T-helper 1 cell treated with Interleukin-12 subunit alpha and Interleukin-12 subunit beta and Interleukin-4 antibody, amounts not matched to agents 30 μg/mL and 1 μg/mL, for 36 hours (primary cell): ENCODE results near the gene CFAP97D1.
A peak's percentile ranks its signal among the peaks of the same experiment; 100 is the strongest.
"Not testable (repeated sequence)": the region's sequence is repeated elsewhere in the genome, so short reads cannot be mapped to it uniquely, and the experiment has no call there.

Experiments used
- H3K27ac Mint-ChIP-seq: one replicate; pipeline ENCODE4 v1.8.0; 2021; ENCODE audit warnings: mild to moderate bottlenecking, mixed read lengths
- H3K27me3 Mint-ChIP-seq: one replicate; pipeline ENCODE4 v1.8.0; 2021; ENCODE audit warnings: low read depth, mixed read lengths
- H3K36me3 Mint-ChIP-seq: one replicate; pipeline ENCODE4 v1.8.0; 2021; ENCODE audit warnings: low read depth, mixed read lengths
- H3K4me1 Mint-ChIP-seq: one replicate; pipeline ENCODE4 v1.8.0; 2021; ENCODE audit warnings: low read depth, mixed read lengths
- H3K4me3 Mint-ChIP-seq: one replicate; pipeline ENCODE4 v1.8.0; 2021; ENCODE audit warnings: mild to moderate bottlenecking, moderate library complexity, mixed read lengths
- H3K9me3 Mint-ChIP-seq: one replicate; pipeline ENCODE4 v1.8.0; 2021; ENCODE audit warnings: mixed read lengths

CFAP97D1 gene

DNA sequence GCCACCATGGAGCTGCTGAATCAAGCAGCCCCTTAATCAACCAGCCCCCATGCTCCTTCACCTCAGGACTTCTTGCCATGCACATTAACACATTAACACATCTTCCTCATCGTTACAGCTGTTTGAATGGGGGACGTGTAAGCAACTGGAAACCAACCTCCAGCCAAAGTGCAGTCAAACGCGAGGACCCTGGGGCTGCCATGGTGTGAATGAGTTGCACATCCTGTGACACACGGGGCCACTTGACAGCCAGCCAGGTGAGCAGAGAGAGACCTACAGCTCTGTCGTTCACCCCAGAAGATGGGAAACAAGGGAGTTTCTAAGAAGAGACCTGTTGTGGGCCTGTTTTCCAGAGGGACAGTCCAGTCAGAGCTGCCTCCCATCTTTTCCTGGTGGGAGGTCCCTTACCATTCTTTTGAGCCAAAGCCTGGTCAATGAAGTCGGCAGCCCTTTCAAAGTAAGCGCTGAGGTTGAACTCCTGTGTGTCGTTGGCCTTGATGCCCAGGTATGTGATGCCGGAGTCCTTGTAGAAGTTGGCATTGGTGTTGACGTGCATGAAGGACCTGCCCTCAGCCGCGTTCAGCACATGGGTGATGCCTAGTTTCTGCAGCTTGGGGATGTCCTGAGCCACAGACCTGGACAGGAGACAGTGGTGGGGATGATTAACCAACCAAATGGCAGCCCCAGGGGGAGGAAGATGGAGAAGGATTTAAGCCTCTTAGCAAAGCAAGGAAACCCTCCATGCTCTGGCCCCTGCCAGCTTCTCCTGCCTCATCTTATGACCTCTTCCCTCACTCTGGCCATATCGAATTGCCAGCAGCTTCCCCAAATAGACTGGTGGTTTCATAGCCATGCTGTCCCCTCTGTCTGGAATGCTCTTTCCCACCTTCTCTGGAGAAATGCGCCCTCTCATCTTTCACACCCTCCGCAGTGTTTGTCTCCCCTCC lies 5.7 kb upstream of the CFAP97D1 start:
- Mint-ChIP-seq H3K36me3 (peaks cover 10% of the 10 kb centered on the region), H3K27me3 (peaks cover 5% of the 10 kb centered on the region), H3K4me3 (no peak overlapping the region), H3K4me1 (peaks cover 5% of the 10 kb centered on the region), H3K9me3 (no peaks in the 10 kb centered on the region), H3K27ac (no peak overlapping the region)

DNA sequence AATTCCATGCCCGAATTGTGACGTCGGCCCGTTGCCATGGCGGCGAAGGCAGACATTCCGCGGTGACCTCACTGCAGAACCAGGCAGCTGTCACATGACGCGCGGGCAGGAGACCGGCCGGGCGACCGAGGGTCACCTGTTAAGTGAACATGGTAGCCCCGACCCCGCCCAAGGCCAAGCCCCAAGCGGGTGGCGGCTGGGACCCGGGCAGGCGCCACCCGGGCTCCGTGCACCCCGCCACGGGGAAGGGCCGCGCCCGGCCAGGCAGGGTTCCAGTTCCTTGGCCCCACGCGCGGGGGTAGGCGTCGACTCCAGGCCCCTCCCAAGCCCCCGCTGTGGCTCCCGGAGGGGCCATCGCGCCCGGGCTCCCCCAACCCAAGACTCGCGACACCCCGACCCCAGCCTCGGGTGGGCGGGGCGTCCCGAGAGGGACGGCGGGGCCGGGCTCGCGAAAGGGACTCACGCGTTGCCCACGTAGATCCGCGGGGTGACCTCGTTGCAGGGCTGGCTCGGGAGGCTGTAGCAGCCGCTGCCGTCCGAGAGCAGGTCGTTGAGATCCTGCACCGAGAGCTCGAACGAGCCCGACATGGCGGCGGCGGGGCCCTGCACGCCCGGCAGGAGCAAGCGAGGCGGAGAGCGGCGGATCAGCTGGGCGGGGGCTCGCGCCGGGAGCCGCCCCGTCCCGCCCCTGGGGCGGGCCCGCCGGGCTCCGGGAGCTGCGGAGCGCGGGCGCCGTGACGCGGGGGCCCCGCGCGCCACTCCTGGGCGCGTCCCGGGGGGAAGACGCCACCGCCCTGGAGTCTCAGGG lies 1.7 kb upstream of the CFAP97D1 start, which contains the start of gene DUSP3:
Gene DUSP3 (minus strand): TSS at position 641 of the 808 bp plus-strand sequence. CDS start 53 bp downstream, at position 588.
- Mint-ChIP-seq H3K4me1 (peaks cover 7% of the 10 kb centered on the region), H3K27me3 (peaks cover 43% of the 10 kb centered on the region), H3K9me3 (no peaks in the 10 kb centered on the region), H3K36me3 (peaks cover 2% of the 10 kb centered on the region), H3K27ac (no peak within 1 kb of the TSS), H3K4me3 (peak within 1 kb of the TSS; percentile 85)

DNA sequence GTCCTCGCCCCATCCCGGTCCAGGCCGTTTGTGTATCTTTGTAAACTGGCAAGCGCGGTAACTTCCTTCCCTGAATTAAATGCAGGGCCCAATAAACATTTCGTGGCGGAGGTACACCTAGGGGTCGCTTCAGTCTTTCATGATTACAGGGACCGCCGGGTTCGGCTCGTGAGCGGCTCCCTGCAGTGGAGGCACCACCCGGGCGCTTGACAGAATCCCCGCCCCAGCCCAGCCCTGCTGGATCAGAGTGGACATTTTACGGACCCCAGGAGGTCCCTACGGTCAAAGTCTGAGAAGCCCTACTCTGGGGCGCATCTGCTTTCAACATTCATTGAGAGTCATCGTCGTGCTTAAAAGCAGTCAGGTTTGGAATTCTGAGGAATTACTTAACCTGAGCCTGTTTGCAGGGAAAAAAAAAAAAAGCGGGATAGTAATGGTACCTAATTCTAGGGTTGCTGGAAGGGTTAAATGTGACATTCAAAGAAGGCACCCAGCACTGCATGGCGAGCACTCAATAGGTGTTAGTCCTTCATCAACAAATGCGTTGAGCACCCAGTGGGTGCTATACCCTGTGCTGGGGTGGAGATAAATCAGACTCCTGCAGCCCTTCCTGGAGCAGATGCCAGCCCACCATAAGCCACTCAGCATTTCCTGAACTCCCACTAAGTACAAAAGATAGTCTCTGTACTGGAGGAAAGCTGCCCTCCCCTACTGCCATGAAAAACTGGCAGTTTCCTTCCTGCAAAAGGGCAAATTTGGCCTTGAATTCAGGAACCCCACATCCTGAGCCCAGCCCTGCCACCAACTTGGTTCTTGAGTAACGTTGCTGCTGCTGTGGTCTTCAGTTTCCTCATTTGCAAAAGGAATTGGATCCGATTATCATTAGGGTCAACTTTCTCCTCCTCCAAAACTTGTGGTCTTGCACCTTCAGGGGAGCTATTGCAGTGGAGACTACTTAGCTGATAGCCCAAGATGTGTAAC lies 800 bp upstream of the CFAP97D1 start:
- Mint-ChIP-seq H3K27me3 (peaks cover 52% of the 10 kb centered on the region), H3K4me1 (peaks cover 7% of the 10 kb centered on the region), H3K9me3 (no peaks in the 10 kb centered on the region), H3K27ac (no peak overlapping the region), H3K36me3 (peaks cover 2% of the 10 kb centered on the region), H3K4me3 (peak overlapping the region; percentile 57)

DNA sequence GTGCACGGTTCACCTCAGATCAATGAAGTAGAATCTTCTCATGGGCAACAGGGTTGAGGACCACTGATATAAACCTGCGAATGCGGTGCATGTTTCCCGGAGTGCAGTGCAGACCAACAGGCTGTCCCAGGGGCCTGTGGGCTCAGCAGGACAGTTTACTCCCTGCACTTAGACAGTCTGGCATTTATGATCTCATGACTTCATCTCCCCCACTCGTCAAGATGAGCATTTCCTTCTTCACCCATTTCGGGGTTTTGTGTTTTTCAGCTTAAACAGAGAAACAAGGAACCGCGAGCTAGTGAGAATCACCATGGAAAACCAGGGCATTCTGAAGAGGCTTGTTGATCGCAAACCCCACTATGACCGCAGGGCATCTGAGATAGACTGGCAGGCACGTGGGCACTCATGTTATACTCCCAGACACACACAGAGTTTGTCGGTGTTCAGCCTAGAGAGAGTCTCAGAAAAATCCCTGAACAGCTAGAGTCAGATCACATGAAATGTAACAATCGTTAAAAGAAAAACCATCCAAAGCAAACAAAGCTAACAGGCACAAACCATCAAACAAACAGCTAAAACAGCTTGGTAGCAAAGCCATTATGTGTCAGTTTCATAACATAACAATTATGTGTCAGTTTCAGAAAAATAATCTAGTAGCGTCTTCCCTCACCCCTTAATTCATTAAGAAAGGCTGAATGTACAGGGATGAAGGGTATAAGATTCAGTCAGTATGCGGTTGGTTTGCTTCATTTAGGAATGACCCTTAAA lies 2.9 kb downstream of the CFAP97D1 start:
- no peaks in the 10 kb centered on the region for H3K36me3 Mint-ChIP-seq
- H3K27me3 Mint-ChIP-seq: peaks cover 71% of the 10 kb centered on the region
- no peak overlapping the region for H3K27ac Mint-ChIP-seq
- no peaks in the 10 kb centered on the region for H3K9me3 Mint-ChIP-seq
- peaks cover 5% of the 10 kb centered on the region for H3K4me1 Mint-ChIP-seq
- H3K4me3 Mint-ChIP-seq: no peak overlapping the region

DNA sequence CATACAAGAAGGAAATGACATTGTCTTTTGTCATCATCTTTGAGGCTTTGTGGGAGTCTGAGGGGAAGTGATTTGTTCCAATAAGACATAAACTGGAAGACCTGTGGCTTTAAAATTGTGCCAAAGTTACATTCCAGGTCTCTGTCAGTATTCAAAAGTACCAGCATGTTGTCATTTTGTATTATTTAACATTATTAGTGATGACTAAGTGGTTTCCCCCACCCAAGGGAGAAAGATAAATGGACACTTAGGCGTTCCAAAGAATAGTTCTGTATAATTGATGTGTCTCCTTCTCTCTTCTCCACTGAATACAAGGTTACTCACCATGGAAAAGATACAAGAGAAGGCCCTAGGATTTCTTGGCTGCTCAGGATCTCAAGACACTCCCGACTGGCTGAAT lies 3.8 kb downstream of the CFAP97D1 start:
- peaks cover 5% of the 10 kb centered on the region for H3K4me1 Mint-ChIP-seq
- H3K9me3 Mint-ChIP-seq: no peaks in the 10 kb centered on the region
- H3K27ac Mint-ChIP-seq: no peak overlapping the region
- no peaks in the 10 kb centered on the region for H3K36me3 Mint-ChIP-seq
- H3K27me3 Mint-ChIP-seq: peaks cover 79% of the 10 kb centered on the region
- no peak overlapping the region for H3K4me3 Mint-ChIP-seq

DNA sequence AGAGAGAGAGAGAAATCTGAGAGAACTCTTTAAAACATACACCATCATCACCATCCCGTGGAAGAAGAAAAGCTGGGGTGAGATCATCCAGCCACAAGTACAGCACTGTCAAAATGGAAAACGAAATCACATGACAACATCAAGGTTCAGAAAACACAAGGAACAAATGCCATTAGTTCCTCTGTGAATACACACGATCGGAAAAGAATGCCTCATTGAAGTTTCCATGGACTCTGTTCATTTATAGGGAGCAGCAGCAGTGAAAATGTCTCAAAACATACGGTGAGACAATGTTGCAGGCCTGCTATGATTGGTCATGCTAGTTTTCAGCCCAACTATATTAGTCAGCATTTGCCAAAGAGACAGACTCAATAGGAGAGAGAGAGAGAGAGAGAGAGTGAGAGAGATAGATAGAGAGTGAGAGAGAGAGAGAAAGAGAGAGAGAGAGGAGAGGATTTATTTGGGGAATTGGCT lies 4.4 kb downstream of the CFAP97D1 start:
- Mint-ChIP-seq H3K9me3 (no peaks in the 10 kb centered on the region), H3K4me3 (no peak overlapping the region), H3K27me3 (peaks cover 74% of the 10 kb centered on the region), H3K36me3 (no peaks in the 10 kb centered on the region), H3K27ac (no peak overlapping the region), H3K4me1 (peaks cover 2% of the 10 kb centered on the region)

DNA sequence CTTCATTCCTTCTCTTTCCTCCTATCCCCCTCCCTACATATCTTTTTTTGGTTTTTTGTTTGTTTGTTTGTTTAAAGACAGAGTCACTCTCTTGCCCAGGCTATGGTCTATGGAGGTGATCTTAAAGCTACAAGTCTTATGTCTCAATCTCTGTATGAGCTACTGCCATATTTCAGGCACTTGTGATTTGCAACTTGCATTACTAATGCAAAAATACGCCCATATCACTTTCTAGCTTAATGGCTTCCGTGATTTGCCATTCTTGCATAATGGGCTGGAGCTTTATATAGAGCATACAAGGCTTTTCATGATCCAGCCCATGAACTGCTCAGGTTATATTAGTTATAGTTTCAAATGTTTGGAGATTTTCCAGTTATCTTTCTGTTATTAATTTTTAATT lies 7.5 kb downstream of the CFAP97D1 start:
- no peak overlapping the region for H3K27ac Mint-ChIP-seq
- H3K4me1 Mint-ChIP-seq: no peaks in the 10 kb centered on the region
- H3K4me3 Mint-ChIP-seq: no peak overlapping the region
- no peaks in the 10 kb centered on the region for H3K9me3 Mint-ChIP-seq
- H3K36me3 Mint-ChIP-seq: no peaks in the 10 kb centered on the region
- peaks cover 50% of the 10 kb centered on the region for H3K27me3 Mint-ChIP-seq

GRCh38 chr17:43788540-43788939 lies 8.3 kb downstream of the CFAP97D1 start:
- Mint-ChIP-seq H3K4me1 (no peaks in the 10 kb centered on the region), H3K9me3 (no peaks in the 10 kb centered on the region), H3K27ac (no peak overlapping the region), H3K27me3 (peaks cover 47% of the 10 kb centered on the region), H3K4me3 (no peak overlapping the region), H3K36me3 (no peaks in the 10 kb centered on the region)

- no peaks in the 10 kb centered on the region for H3K9me3 Mint-ChIP-seq
- no peak overlapping the region for H3K4me3 Mint-ChIP-seq
- no peaks in the 10 kb centered on the region for H3K36me3 Mint-ChIP-seq
These were observed 9.2 kb downstream of the CFAP97D1 start for GRCh38 chr17:43789482-43789881.

DNA sequence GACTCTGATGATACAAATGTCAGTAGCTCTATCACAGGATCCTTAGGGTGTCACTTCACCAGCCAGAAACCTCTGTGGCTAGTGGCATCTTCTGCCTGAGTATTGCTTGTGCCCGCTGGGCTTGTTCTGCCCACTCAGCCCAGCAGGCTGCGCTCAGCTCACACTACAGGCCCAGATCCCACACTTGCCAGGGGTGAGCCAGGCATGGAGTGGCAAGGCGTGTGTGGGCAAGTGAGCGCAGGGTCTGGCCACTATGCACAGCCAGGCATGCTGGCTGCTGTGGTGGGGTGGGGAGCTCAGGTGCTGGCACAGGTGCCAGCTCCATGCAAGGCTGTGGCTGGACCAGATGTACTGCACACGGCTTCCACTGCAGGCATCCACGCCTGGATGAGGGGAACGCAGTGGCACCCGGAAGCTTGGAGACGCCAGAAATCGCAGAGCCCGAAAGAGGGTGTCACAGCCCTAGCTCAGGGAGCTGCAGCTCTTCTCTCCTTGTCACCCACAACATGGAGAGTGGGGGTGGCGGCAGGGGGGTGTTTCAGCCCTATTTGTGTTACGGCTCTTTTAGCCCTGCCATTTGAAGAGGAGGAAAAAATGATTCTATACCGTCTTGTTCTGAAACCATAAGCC lies 10.2 kb downstream of the CFAP97D1 start:
- H3K27me3 Mint-ChIP-seq: peaks cover 41% of the 10 kb centered on the region
- H3K9me3 Mint-ChIP-seq: no peaks in the 10 kb centered on the region
- H3K4me3 Mint-ChIP-seq: no peak overlapping the region
- H3K4me1 Mint-ChIP-seq: no peaks in the 10 kb centered on the region
- H3K36me3 Mint-ChIP-seq: no peaks in the 10 kb centered on the region
- H3K27ac Mint-ChIP-seq: no peak overlapping the region

More at GRCh38 chr17:43789482-43789881, 9.2 kb downstream of the CFAP97D1 start:
- H3K27ac Mint-ChIP-seq: no peak overlapping the region
- H3K27me3 Mint-ChIP-seq: peaks cover 41% of the 10 kb centered on the region
- H3K4me1 Mint-ChIP-seq: no peaks in the 10 kb centered on the region

- Mint-ChIP-seq H3K9me3 (no peaks in the 10 kb centered on the region), H3K27ac (no peak overlapping the region), H3K4me3 (no peak overlapping the region), H3K4me1 (no peaks in the 10 kb centered on the region), H3K36me3 (no peaks in the 10 kb centered on the region), H3K27me3 (peaks cover 45% of the 10 kb centered on the region)
These were observed 11.4 kb downstream of the CFAP97D1 start for GRCh38 chr17:43791589-43791988.

DNA sequence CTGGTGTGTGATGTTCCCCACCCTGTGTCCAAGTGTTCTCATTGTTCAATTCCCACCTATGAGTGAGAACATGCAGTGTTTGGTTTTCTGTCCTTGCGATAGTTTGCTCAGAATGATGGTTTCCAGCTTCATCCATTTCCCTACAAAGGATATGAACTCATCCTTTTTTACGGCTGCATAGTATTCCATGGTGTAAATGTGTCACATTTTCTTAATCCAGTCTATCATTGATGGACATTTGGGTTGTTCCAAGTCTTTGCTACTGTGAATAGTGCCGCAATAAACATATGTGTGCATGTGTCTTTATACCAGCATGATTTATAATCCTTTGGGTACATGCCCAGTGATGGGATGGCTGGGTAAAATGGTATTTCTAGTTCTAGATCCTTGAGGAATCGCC lies 12.4 kb downstream of the CFAP97D1 start:
- H3K4me3 Mint-ChIP-seq, H3K27ac Mint-ChIP-seq, H3K4me1 Mint-ChIP-seq, H3K9me3 Mint-ChIP-seq, H3K36me3 Mint-ChIP-seq: not testable (repeated sequence)
- peaks cover 41% of the 10 kb centered on the region for H3K27me3 Mint-ChIP-seq

DNA sequence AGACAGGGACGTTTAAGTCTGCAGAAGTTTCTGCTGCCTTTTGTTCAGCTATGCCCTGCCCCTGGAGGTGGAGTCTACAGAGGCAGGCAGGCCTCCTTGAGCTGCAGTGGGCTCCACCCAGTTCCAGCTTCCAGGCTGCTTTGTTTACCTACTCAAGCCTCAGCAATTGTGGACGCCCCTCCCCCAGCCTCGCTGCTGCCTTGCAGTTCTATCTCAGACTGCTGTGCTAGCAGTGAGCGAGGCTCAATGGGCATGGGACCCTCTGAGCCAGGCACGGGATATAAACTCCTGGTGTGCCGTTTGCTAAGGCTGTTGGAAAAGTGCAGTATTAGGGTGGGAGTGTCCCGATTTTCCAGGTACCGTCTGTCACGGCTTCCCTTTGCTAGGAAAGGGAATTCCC lies 17.8 kb downstream of the CFAP97D1 start:
- not testable (repeated sequence) for H3K36me3 Mint-ChIP-seq, H3K4me1 Mint-ChIP-seq, H3K9me3 Mint-ChIP-seq, H3K4me3 Mint-ChIP-seq, H3K27ac Mint-ChIP-seq
- peaks cover 39% of the 10 kb centered on the region for H3K27me3 Mint-ChIP-seq
